Measurements from ENCODE around the gene GYS2.

The GYS2 gene

DNA sequence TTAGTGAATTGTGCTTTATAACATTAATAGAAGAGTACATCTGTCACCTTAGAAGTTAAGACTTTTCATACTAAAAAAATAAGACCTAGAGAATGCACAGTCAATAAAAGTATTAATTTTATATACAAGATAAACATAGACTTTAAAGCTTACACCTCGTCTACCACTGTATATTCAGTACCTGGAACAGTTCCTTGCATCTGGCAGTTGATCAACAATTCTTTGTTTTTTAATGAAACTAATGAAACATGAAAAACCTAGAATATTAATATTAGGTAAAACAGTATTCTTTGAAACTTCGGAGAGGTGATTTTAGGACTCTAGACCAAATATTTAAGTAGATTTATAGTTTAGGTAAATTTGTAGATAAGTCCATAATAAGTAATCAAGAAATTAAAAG lies 98.8 kb downstream of the GYS2 start:
- no peak for DNase-seq (ENCODE audit: low spot score)

DNA sequence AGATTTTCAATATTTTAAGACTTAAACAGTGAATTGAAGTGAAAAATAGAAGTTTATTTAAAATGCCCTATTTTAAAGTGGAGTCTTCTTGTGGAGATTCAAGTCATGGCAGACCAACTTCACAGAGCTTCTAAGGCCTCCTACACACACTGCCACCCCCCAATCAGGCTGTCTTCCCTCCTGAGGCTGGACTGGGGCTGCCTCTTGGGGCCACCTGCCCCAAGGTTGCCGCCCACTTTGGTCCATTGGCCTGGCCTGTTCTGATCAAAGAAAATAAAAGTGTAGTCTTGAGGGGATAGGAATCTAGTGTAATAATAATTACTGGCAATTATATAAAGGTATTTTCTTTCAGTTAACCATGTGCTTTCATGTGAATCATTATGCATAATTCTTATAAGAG lies 101.8 kb downstream of the GYS2 start:
- no peak for DNase-seq (ENCODE audit: low spot score)

DNA sequence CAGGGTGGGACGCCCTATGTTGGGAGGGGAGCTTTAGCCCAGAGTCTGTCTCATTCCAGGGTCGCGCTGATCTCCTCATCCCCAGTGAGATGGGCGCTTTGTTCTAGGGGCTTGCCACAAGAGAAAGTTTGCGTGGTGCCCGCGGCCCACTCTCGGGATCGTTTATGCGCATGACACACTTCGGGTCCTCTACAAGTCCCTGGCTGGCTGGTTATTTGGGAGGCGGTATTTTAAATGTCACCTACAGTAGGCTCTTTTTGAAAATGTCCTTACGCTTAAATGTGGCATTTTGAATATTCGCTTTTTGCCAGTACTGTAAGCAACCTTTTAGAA lies 102.5 kb downstream of the GYS2 start:
- DNase-seq (ENCODE audit: low spot score) = no peak

DNA sequence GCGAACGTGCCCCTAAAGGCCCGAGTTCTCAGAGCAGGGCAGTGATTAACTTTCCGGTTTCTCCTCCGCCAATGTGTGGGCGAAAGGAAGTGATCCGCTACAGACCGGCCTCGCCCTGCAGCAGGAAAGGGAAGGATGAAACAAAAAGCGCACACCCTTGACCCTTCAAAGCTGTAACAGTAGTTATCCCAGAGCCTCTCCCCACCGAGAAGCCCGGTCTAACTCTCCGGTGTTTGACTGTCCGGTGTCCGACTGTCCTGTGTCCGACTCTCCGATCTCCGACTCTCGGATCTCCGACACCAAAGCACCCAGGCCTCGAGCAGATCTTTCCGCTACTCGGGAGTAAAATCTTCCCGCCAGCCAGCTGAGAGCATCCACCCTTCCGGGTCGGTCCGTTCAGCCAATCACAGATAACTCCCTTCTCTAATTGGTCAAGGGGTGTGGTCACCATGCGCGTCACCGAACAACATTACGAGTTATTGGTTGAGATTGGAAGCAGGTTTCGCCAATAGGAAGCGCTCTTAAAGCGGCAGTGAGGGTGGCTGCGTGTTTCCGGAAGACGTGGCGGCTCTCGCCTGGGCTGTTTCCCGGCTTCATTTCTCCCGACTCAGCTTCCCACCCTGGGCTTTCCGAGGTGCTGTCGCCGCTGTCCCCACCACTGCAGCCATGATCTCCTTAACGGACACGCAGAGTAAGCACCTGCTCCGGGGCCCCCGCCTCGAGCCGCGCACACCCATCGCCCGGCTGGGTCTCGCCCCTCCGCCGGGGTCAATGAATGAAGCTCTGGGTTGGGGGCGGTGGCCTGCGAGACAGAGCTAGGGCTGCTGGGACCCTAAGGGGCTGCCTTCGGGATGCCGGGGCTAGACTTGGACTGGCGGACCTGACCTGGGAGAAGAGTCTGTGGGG lies 103.1 kb downstream of the GYS2 start, which contains the start of the genes GOLT1B and RECQL:
Gene GOLT1B, plus strand, starts transcription at position 532 of the 906 bp plus-strand sequence. Its CDS starts 135 bp downstream, at position 667.
Gene RECQL, minus strand, starts transcription at position 378 of the 906 bp plus-strand sequence. CDS start 2,065 bp downstream, outside the sequence.
- DNase-seq (ENCODE audit: low spot score) = peak; percentile 99

GRCh38 chr12:21500786-21501257 lies 103.8 kb downstream of the GYS2 start:
- no peak for DNase-seq (ENCODE audit: low spot score)

- no peak for DNase-seq (ENCODE audit: low spot score)
Measured at GRCh38 chr12:21499765-21500164, 104.9 kb downstream of the GYS2 start.

Data from SK-N-DZ (cell line).